Neural cell (in vitro differentiated cells): ENCODE measurements around the gene FFAR2.

Experiments used
- CTCF ChIP-seq: fragments of 450-650 bp; IDR thresholded peaks from 2 replicates; pipeline ENCODE4 v1.5.1; 2014; ENCODE audit warnings: antibody characterized with exemption, mild to moderate bottlenecking, moderate library complexity; ENCODE audit not compliant: poor library complexity, severe bottlenecking
- EZH2 ChIP-seq: fragments of 200-600, 300-800 bp; shearing (Covaris generic), sonication (generic); IDR thresholded peaks from 2 replicates; pipeline ENCODE4 v1.6.1; 2014; ENCODE audit warnings: antibody characterized with exemption, low read length, borderline replicate concordance, mild to moderate bottlenecking; ENCODE audit not compliant: insufficient read depth, poor library complexity, severe bottlenecking
- MXI1 ChIP-seq: fragments of 450-650 bp; conservative IDR thresholded peaks from 2 replicates; pipeline ENCODE4 v1.6.1; 2014; ENCODE audit warnings: antibody characterized with exemption, mild to moderate bottlenecking; ENCODE audit not compliant: poor library complexity, severe bottlenecking
- RAD21 ChIP-seq: fragments of 450-650 bp; conservative IDR thresholded peaks from 2 replicates; pipeline ENCODE4 v1.6.1; 2014; ENCODE audit warnings: antibody characterized with exemption, mild to moderate bottlenecking, moderate library complexity
- REST ChIP-seq: IDR thresholded peaks from 2 replicates; pipeline ENCODE4 v1.6.1; 2012; ENCODE audit warnings: borderline replicate concordance
- TAF1 ChIP-seq: IDR thresholded peaks from 2 replicates; pipeline ENCODE4 v1.6.1; 2012; ENCODE audit warnings: low read depth

GRCh38 chr19:35484252-35485036 lies 36.4 kb downstream of the FFAR2 start:
- TF ChIP-seq CTCF (no peak), MXI1 (no peak), EZH2 (no peak), REST (no peak), RAD21 (no peak), TAF1 (no peak)
